ENCODE results near the gene SNAP47.

SNAP47 gene

DNA sequence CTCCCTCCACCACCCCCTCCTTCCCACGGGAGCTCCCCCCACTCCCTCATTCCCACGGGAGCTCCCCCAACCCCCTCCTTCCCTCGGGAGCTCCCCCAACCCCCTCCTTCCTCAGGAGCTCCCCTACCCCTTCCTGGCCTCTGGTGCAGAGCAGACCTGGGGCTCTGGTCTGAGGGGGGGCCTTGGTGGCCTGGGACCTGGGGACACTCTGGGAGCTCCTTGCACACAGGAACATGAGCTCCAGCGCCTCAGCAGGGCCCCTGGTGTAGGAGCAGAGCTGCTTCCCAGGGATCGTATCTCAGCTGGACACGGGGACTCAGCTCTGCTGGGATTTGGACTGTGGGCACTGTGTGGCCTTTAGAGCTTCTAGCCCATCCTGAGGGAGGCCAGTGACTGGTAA lies 60.5 kb downstream of the SNAP47 start:
- no peaks in the 10 kb centered on the region for H3F3A ChIP-seq (ENCODE audit: control insufficient read depth, insufficient read depth)
- H3K27me3 ChIP-seq (ENCODE audit: control insufficient read depth, low read length) = no peaks in the 10 kb centered on the region; the same call in 1 of the 2 replicates
- H3K9me3 ChIP-seq (ENCODE audit: control insufficient read depth, insufficient read depth, low read length) = no peaks in the 10 kb centered on the region
- no peak overlapping the region for H3K4me3 ChIP-seq (ENCODE audit: low read length)
- H3K9me2 ChIP-seq (replicated peaks; ENCODE audit: control insufficient read depth, low read length) = no peaks in the 10 kb centered on the region
- H3K4me2 ChIP-seq (ENCODE audit: low read length) = no peak overlapping the region
- H3K27ac ChIP-seq (ENCODE audit: low read depth, low read length) = no peak overlapping the region
- no peak for TF ChIP-seq EZH2phosphoT487 (IDR thresholded peaks at IDR 0.05; ENCODE audit: borderline replicate concordance, low read length)
- TF ChIP-seq, protein P1, sequence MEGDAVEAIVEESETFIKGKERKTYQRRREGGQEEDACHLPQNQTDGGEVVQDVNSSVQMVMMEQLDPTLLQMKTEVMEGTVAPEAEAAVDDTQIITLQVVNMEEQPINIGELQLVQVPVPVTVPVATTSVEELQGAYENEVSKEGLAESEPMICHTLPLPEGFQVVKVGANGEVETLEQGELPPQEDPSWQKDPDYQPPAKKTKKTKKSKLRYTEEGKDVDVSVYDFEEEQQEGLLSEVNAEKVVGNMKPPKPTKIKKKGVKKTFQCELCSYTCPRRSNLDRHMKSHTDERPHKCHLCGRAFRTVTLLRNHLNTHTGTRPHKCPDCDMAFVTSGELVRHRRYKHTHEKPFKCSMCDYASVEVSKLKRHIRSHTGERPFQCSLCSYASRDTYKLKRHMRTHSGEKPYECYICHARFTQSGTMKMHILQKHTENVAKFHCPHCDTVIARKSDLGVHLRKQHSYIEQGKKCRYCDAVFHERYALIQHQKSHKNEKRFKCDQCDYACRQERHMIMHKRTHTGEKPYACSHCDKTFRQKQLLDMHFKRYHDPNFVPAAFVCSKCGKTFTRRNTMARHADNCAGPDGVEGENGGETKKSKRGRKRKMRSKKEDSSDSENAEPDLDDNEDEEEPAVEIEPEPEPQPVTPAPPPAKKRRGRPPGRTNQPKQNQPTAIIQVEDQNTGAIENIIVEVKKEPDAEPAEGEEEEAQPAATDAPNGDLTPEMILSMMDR (IDR thresholded peaks at IDR 0.05; ENCODE audit: low read depth, low read length, poor library complexity, severe bottlenecking) = no peak
- H3K4me1 ChIP-seq (ENCODE audit: control insufficient read depth, low read length) = no peaks in the 10 kb centered on the region
- no peaks in the 10 kb centered on the region for H3K79me2 ChIP-seq (ENCODE audit: control insufficient read depth, low read length)
- H3K36me3 ChIP-seq (ENCODE audit: control insufficient read depth, low read length) = no peaks in the 10 kb centered on the region
- H4K20me1 ChIP-seq (ENCODE audit: control insufficient read depth, insufficient read depth, low read depth, low read length) = no peaks in the 10 kb centered on the region

DNA sequence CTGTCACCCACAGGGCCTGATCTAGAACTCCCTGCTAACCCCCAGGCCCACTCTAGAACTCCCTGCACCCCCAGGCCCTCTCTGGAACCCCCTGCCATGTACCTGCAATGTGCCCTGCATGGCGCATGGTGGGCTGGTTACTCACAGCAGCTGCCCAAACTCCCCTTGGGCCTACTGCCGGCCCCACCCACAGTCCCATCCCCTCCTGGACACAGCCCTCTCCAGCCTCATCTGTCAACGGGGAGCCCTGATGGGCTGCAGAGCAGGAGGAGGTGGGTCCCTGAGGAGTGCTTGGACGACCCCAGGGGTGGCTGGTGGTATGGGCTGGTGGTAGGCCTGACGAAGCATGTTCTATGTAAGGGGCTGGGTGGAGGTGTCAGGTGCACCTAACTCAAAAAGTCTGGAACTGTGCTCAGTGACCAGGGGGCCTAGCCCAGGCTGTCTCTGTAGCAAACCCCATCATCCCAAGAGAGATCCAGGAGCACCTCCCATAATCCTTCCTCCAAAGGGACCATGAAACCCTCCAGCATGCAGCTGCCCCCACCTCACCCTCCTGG lies 61.2 kb downstream of the SNAP47 start:
- no peaks in the 10 kb centered on the region for H3F3A ChIP-seq (ENCODE audit: control insufficient read depth, insufficient read depth)
- H3K4me2 ChIP-seq (ENCODE audit: low read length) = no peak overlapping the region
- H3K4me3 ChIP-seq (ENCODE audit: low read length) = no peak overlapping the region
- H3K9me2 ChIP-seq (replicated peaks; ENCODE audit: control insufficient read depth, low read length) = no peaks in the 10 kb centered on the region
- no peaks in the 10 kb centered on the region; the same call in 1 of the 2 replicates for H3K27me3 ChIP-seq (ENCODE audit: control insufficient read depth, low read length)
- TF ChIP-seq, protein P1 (IDR thresholded peaks at IDR 0.05; ENCODE audit: low read depth, low read length, poor library complexity, severe bottlenecking) = no peak
- TF ChIP-seq EZH2phosphoT487 (IDR thresholded peaks at IDR 0.05; ENCODE audit: borderline replicate concordance, low read length) = no peak
- H3K9me3 ChIP-seq (ENCODE audit: control insufficient read depth, insufficient read depth, low read length) = no peaks in the 10 kb centered on the region
- no peaks in the 10 kb centered on the region for H3K79me2 ChIP-seq (ENCODE audit: control insufficient read depth, low read length)
- no peaks in the 10 kb centered on the region for H3K36me3 ChIP-seq (ENCODE audit: control insufficient read depth, low read length)
- H4K20me1 ChIP-seq (ENCODE audit: control insufficient read depth, insufficient read depth, low read depth, low read length) = no peaks in the 10 kb centered on the region
- H3K4me1 ChIP-seq (ENCODE audit: control insufficient read depth, low read length) = no peaks in the 10 kb centered on the region
- no peak overlapping the region for H3K27ac ChIP-seq (ENCODE audit: low read depth, low read length)

DNA sequence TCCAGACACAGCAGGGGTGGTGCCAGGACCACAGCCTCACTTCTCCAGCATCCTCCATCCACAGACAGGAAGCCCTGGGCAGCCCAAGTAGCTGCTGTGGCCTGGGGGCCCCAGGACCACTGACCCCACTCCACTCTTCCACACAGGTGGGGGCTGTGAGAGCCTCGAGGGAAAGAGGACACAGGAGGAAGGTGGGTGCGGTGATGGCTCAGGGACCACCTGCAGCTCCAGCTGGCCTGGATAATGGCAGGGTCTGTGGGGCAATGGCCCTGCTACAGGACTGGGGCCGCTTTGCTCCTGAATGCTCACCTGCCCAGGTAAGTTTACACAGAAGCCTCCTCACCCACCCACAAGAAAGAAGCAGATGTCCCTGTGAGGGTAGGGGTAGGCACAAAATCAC lies 61.9 kb downstream of the SNAP47 start:
- no peaks in the 10 kb centered on the region for H3K79me2 ChIP-seq (ENCODE audit: control insufficient read depth, low read length)
- H3K4me3 ChIP-seq (ENCODE audit: low read length) = no peak overlapping the region
- no peaks in the 10 kb centered on the region for H3K9me2 ChIP-seq (replicated peaks; ENCODE audit: control insufficient read depth, low read length)
- H3K4me1 ChIP-seq (ENCODE audit: control insufficient read depth, low read length) = no peaks in the 10 kb centered on the region
- H3K36me3 ChIP-seq (ENCODE audit: control insufficient read depth, low read length) = no peaks in the 10 kb centered on the region
- H3K27me3 ChIP-seq (ENCODE audit: control insufficient read depth, low read length) = no peaks in the 10 kb centered on the region; the same call in 1 of the 2 replicates
- H3F3A ChIP-seq (ENCODE audit: control insufficient read depth, insufficient read depth) = no peaks in the 10 kb centered on the region
- no peaks in the 10 kb centered on the region for H3K9me3 ChIP-seq (ENCODE audit: control insufficient read depth, insufficient read depth, low read length)
- H3K4me2 ChIP-seq (ENCODE audit: low read length) = no peak overlapping the region
- no peak overlapping the region for H3K27ac ChIP-seq (ENCODE audit: low read depth, low read length)
- H4K20me1 ChIP-seq (ENCODE audit: control insufficient read depth, insufficient read depth, low read depth, low read length) = no peaks in the 10 kb centered on the region
- TF ChIP-seq EZH2phosphoT487 (IDR thresholded peaks at IDR 0.05; ENCODE audit: borderline replicate concordance, low read length) = no peak
- TF ChIP-seq, protein P1 (IDR thresholded peaks at IDR 0.05; ENCODE audit: low read depth, low read length, poor library complexity, severe bottlenecking) = no peak
